ENCODE data around the gene TMEM161A.

Gene TMEM161A

DNA sequence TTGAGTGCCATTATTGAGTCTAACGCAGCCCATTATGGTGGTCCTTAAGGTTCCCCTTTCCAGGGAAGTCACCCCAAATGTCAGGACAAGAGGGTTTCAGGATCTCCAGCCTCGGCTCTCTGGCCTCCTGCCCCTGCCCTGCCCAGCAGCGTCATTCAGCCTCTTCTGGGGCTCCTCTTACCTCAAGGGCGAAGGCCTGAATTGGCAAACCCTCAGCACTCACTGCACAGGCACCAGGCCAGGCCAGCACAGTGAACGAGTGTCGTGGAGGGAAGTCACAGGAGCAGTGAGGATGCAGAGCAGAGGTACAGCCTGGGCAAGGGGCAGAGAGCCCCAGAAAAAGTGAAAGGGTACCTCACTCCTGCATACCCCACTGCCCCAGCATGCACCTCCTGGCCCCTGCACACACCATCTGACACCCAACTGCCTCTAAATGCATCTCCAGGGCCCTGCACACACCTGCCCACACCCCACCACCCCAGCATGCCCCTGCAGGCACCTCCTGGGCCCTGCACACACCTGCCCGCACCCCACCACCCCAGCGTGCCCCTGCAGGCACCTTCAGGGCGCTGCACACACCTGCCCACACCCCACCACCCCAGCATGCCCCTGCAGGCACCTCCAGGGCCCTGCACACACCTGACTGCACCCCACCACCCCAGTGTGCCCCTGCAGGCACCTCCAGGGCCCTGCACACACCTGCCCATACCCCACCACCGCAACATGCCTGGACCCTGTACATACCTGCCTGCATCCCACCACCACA lies 54.7 kb downstream of the TMEM161A start:
- in situ Hi-C loops (cut with HindIII; ENCODE audit: low sequenced_read_pairs), result no loop called here
- H3K4me3 ChIP-seq (ENCODE audit: low read depth, low read length), result no peak overlapping the region
- no peak for DNase-seq (ENCODE audit: low read depth)
- TF ChIP-seq, protein P1, sequence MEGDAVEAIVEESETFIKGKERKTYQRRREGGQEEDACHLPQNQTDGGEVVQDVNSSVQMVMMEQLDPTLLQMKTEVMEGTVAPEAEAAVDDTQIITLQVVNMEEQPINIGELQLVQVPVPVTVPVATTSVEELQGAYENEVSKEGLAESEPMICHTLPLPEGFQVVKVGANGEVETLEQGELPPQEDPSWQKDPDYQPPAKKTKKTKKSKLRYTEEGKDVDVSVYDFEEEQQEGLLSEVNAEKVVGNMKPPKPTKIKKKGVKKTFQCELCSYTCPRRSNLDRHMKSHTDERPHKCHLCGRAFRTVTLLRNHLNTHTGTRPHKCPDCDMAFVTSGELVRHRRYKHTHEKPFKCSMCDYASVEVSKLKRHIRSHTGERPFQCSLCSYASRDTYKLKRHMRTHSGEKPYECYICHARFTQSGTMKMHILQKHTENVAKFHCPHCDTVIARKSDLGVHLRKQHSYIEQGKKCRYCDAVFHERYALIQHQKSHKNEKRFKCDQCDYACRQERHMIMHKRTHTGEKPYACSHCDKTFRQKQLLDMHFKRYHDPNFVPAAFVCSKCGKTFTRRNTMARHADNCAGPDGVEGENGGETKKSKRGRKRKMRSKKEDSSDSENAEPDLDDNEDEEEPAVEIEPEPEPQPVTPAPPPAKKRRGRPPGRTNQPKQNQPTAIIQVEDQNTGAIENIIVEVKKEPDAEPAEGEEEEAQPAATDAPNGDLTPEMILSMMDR (IDR thresholded peaks at IDR 0.05; ENCODE audit: low read depth, low read length, missing control alignments), result no peak

- in situ Hi-C loops (cut with HindIII; ENCODE audit: low sequenced_read_pairs), result no loop called here
- TF ChIP-seq, protein P1 (IDR thresholded peaks at IDR 0.05; ENCODE audit: low read depth, low read length, missing control alignments), result no peak
- no peak for DNase-seq (ENCODE audit: low read depth)
- no peak overlapping the region for H3K4me3 ChIP-seq (ENCODE audit: low read depth, low read length)
These were observed 56.6 kb downstream of the TMEM161A start for GRCh38 chr19:19081642-19082151.

DNA sequence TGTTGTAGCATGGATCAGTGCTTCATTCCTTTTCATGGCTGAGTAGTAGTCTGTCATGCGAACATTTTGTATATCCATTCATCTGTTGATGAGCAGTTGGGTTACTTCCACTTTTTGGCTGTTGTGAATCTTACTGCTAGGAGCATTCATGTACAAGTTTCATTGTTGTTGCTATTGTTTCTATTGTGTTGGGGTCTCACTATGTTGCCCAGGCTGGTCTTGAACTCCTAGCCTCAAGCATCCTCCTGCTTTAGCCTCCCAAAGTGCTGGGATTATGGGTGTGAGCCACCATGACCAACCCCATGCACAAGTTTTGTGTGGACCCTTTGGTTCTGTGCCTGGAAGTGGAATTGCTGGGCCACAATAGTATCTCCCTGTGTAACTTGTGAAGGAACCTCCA lies 58.7 kb downstream of the TMEM161A start:
- no peak overlapping the region for H3K4me3 ChIP-seq (ENCODE audit: low read depth, low read length)
- in situ Hi-C loops (cut with HindIII; ENCODE audit: low sequenced_read_pairs), result no loop called here
- DNase-seq (ENCODE audit: low read depth), result no peak
- TF ChIP-seq, protein P1 (IDR thresholded peaks at IDR 0.05; ENCODE audit: low read depth, low read length, missing control alignments), result no peak

- in situ Hi-C loops (cut with HindIII; ENCODE audit: low sequenced_read_pairs), result no loop called here
- TF ChIP-seq, protein P1 (IDR thresholded peaks at IDR 0.05; ENCODE audit: low read depth, low read length, missing control alignments), result no peak
- no peak for DNase-seq (ENCODE audit: low read depth)
- no peak overlapping the region for H3K4me3 ChIP-seq (ENCODE audit: low read depth, low read length)
These were observed 59.5 kb downstream of the TMEM161A start for GRCh38 chr19:19078801-19079200.

DNA sequence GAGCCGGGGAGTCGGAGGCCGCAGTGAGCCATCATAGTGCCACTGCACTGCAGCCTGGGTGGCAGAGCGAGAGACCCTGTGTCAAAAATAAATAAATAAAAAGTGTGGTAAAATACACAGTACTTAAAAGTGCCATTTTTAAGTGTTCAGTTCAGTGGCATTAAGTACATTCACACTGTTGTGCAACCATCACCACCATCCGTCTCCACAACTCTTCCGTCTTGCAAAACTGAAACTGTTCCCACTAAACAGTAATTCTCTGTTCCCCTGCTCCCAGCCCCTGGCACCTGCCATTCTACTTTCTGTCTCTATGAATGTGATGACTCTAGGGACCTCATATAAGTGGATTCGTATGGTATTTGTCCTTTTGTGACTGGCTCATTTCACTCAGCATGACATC lies 61.2 kb downstream of the TMEM161A start:
- H3K4me3 ChIP-seq (ENCODE audit: low read depth, low read length), result no peak overlapping the region
- TF ChIP-seq, protein P1 (IDR thresholded peaks at IDR 0.05; ENCODE audit: low read depth, low read length, missing control alignments), result no peak
- in situ Hi-C loops (cut with HindIII; ENCODE audit: low sequenced_read_pairs), result no loop called here
- no peak for DNase-seq (ENCODE audit: low read depth)

DNA sequence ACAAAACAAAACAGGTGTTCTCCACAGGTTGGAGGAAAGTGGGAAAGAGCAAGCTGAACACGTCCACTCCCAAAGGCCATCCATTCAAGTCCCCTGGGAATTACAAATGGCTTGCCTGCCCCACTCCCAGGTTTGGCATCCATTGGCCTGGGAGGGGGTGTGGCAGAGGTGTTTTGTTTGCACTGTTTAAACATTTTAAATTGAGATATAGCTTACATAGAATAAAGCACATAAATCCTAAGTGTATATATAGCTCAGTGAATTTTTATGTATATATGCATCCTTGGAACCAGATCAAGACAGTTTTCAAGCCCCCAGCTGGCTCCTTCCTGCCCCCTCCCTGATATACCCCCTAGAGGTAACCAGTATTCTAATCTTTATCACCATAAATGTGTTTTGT lies 61.8 kb downstream of the TMEM161A start:
- TF ChIP-seq, protein P1 (IDR thresholded peaks at IDR 0.05; ENCODE audit: low read depth, low read length, missing control alignments), result no peak
- DNase-seq (ENCODE audit: low read depth), result no peak
- in situ Hi-C loops (cut with HindIII; ENCODE audit: low sequenced_read_pairs), result no loop called here
- H3K4me3 ChIP-seq (ENCODE audit: low read depth, low read length), result no peak overlapping the region

Data from astrocyte of the cerebellum (primary cell).